WTC11 (cell line): ENCODE measurements around the gene WDR59. TPM values are rescaled to one million over a fixed set of nuclear protein-coding genes. Genes with fewer than 3 reads are reported as not detected.

ENCODE experiments used
- ATAC-seq: fragments of 200-7000 bp; cut with Tn5 transposase; 2 replicates; pipeline ENCODE4 v1.10.0; 2021; ENCODE audit warnings: mild to moderate bottlenecking, moderate library complexity
- CTCF ChIA-PET: fragments of 300-600 bp; sonication (Branson Sonifier 250); formaldehyde crosslinking; loops from one replicate; lab custom pipeline; 2021; ENCODE audit warnings: antibody characterized with exemption; lab: Charles Lee
- POLR2A ChIA-PET: fragments of 350-600 bp; sonication (Branson Sonifier 250); formaldehyde crosslinking; loops from one replicate; lab custom pipeline; 2021; ENCODE audit warnings: antibody characterized with exemption; lab: Charles Lee
- DNase-seq: peaks from one replicate; pipeline ENCODE4 v3.0.0; 2021; ENCODE audit warnings: low spot score
- H3K27ac Mint-ChIP-seq: 2 replicates; pipeline ENCODE4 v1.8.0; 2021; ENCODE audit warnings: mixed read lengths
- H3K27me3 Mint-ChIP-seq: 2 replicates; pipeline ENCODE4 v1.8.0; 2021; ENCODE audit warnings: low read depth, mild to moderate bottlenecking, moderate library complexity, mixed read lengths
- H3K36me3 Mint-ChIP-seq: 2 replicates; pipeline ENCODE4 v1.8.0; 2021; ENCODE audit warnings: mixed read lengths
- H3K4me1 Mint-ChIP-seq: 2 replicates; pipeline ENCODE4 v1.8.0; 2022; ENCODE audit warnings: mixed read lengths
- H3K4me3 Mint-ChIP-seq: 2 replicates; pipeline ENCODE4 v1.8.0; 2021; ENCODE audit warnings: mild to moderate bottlenecking, moderate library complexity, mixed read lengths
- H3K9me3 Mint-ChIP-seq: 2 replicates; pipeline ENCODE4 v1.8.0; 2021; ENCODE audit warnings: mixed read lengths
- E2F5 ChIP-seq: sonication (generic); formaldehyde crosslinking; IDR thresholded peaks from 2 replicates; pipeline ENCODE4 v1.8.1; 2022; ENCODE audit warnings: mild to moderate bottlenecking, moderate library complexity, missing genetic modification reagents
- GRHL2 ChIP-seq: fragments of 250-450 bp; sonication (Bioruptor Pico); IDR thresholded peaks from 2 replicates; pipeline ENCODE4 v1.8.0; 2022; ENCODE audit warnings: mild to moderate bottlenecking, moderate library complexity; ENCODE audit not compliant: insufficient replicate concordance, severe bottlenecking
- IRF2 ChIP-seq: sonication (generic); formaldehyde crosslinking; IDR thresholded peaks from 2 replicates; pipeline ENCODE4 v1.8.0; 2022; ENCODE audit warnings: low read depth, missing genetic modification reagents, borderline replicate concordance
- JUN ChIP-seq: sonication (generic); formaldehyde crosslinking; IDR thresholded peaks from 2 replicates; pipeline ENCODE4 v1.8.0; 2023; ENCODE audit warnings: mild to moderate bottlenecking, missing genetic modification reagents
- MXD4 ChIP-seq: fragments of 250-450 bp; sonication (Bioruptor Pico); IDR thresholded peaks from 2 replicates; pipeline ENCODE4 v1.8.0; 2021; ENCODE audit warnings: mild to moderate bottlenecking, moderate library complexity, borderline replicate concordance
- ZNF121 ChIP-seq: sonication (generic); formaldehyde crosslinking; IDR thresholded peaks from 2 replicates; pipeline ENCODE4 v1.8.0; 2023; ENCODE audit warnings: missing genetic modification reagents
- ZNF219 ChIP-seq: sonication (generic); formaldehyde crosslinking; IDR thresholded peaks from 2 replicates; pipeline ENCODE4 v1.8.0; 2023; ENCODE audit warnings: missing genetic modification reagents, mild to moderate bottlenecking, borderline replicate concordance
- ZNF263 ChIP-seq: sonication (generic); formaldehyde crosslinking; IDR thresholded peaks from 2 replicates; pipeline ENCODE4 v1.8.1; 2022; ENCODE audit warnings: low read depth, mild to moderate bottlenecking, moderate library complexity, missing genetic modification reagents
- total RNA-seq: library from RNA; stranded (reverse); gene quantifications from 3 replicates; pipeline ENCODE4 v1.2.3, GENCODE V29; 2021
- TF ChIP-seq, protein P1 (sequence below): fragments of 200-600 bp; IDR thresholded peaks from 2 replicates; pipeline ENCODE4 v1.8.0; 2022; ENCODE audit warnings: antibody characterized with exemption
- TF ChIP-seq, protein P2 (sequence below): fragments of 250-450 bp; sonication (Bioruptor Pico); conservative IDR thresholded peaks from 2 replicates; pipeline ENCODE4 v1.9.0; 2021; ENCODE audit warnings: mild to moderate bottlenecking
- TF ChIP-seq, protein P3 (sequence below): sonication (generic); formaldehyde crosslinking; IDR thresholded peaks from 2 replicates; pipeline ENCODE4 v1.8.0; 2022; ENCODE audit warnings: missing genetic modification reagents
- TF ChIP-seq, protein P4 (sequence below): sonication (generic); formaldehyde crosslinking; IDR thresholded peaks from 2 replicates; pipeline ENCODE4 v1.8.1; 2023; ENCODE audit warnings: mild to moderate bottlenecking, missing genetic modification reagents
- TF ChIP-seq, protein P5 (sequence below): sonication (generic); formaldehyde crosslinking; IDR thresholded peaks from 2 replicates; pipeline ENCODE4 v1.8.1; 2022; ENCODE audit warnings: missing genetic modification reagents, borderline replicate concordance

Gene WDR59
- total RNA-seq, 1 experiment from 2014 or later = 100 TPM

- H3K36me3 Mint-ChIP-seq = peaks cover 4% of the 10 kb centered on the region; the same call in 1 of the 2 replicates
- ATAC-seq (no peak), DNase-seq (no peak)
- H3K4me1 Mint-ChIP-seq = peaks cover 49% of the 10 kb centered on the region
- ChIA-PET POLR2A (no interaction called here), CTCF (interaction anchor here (1.1 to 2.1 kb wide), 3 partner anchors 58 to 107 kb away, joined by 4 to 18 read pairs (median 5); no protein-coding TSS in a partner anchor)
- H3K4me3 Mint-ChIP-seq = no peak overlapping the region
- TF ChIP-seq ZNF121 (CRISPR knock-in tag) = peak; percentile 79
- TF ChIP-seq, protein P1, sequence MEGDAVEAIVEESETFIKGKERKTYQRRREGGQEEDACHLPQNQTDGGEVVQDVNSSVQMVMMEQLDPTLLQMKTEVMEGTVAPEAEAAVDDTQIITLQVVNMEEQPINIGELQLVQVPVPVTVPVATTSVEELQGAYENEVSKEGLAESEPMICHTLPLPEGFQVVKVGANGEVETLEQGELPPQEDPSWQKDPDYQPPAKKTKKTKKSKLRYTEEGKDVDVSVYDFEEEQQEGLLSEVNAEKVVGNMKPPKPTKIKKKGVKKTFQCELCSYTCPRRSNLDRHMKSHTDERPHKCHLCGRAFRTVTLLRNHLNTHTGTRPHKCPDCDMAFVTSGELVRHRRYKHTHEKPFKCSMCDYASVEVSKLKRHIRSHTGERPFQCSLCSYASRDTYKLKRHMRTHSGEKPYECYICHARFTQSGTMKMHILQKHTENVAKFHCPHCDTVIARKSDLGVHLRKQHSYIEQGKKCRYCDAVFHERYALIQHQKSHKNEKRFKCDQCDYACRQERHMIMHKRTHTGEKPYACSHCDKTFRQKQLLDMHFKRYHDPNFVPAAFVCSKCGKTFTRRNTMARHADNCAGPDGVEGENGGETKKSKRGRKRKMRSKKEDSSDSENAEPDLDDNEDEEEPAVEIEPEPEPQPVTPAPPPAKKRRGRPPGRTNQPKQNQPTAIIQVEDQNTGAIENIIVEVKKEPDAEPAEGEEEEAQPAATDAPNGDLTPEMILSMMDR = no peak
- H3K9me3 Mint-ChIP-seq = no peaks in the 10 kb centered on the region
- no peak overlapping the region for H3K27ac Mint-ChIP-seq
- peaks cover 5% of the 10 kb centered on the region for H3K27me3 Mint-ChIP-seq
Observed at GRCh38 chr16:75004460-75004859, 19.5 kb upstream of the WDR59 start.

GRCh38 chr16:75003931-75004330, 19.0 kb upstream of the WDR59 start:
- Mint-ChIP-seq H3K27ac (no peak overlapping the region), H3K9me3 (no peaks in the 10 kb centered on the region), H3K36me3 (peaks cover 4% of the 10 kb centered on the region; the same call in 1 of the 2 replicates), H3K27me3 (peaks cover 5% of the 10 kb centered on the region), H3K4me3 (no peak overlapping the region), H3K4me1 (peaks cover 49% of the 10 kb centered on the region)
- CTCF ChIA-PET = interaction anchor here (2.1 kb wide), 1 partner anchor 107 kb away, joined by 18 read pairs; no protein-coding TSS in a partner anchor
- POLR2A ChIA-PET = no interaction called here
- ATAC-seq (no peak), DNase-seq (no peak)
- no peak for TF ChIP-seq ZNF263
- no peak for TF ChIP-seq ZNF219 (CRISPR knock-in tag)
- TF ChIP-seq, protein P2, sequence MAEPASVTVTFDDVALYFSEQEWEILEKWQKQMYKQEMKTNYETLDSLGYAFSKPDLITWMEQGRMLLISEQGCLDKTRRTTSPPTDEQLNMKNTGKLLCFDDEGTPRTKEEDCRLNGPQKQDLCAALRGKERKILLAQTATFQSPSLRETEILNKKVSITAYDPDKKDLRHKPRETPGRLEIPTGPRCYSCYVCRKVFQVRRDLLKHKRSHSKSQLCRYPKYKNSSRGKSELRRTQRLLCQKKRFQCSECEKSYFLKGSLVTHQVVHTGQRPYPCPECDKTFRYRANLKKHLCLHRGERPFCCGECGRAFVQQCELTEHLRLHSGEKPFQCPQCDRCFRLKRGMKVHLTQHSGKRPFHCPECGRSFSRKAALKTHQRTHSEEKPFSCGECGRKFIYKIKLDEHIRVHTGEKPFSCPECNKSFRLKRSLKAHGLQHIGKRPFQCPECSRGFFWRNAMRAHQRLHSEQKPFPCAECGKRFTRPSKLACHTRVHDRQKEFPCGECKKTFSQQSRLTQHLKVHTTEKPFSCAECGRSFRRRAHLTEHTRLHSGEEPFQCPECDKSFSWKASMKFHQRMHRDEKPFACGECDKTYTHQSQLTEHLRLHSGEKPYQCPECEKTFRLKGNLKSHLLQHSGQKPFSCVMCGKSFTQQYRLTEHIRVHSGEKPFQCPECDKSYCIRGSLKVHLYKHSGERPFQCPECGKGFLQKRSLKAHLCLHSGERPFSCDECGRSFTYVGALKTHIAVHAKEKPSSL (CRISPR knock-in tag) = no peak
- TF ChIP-seq, protein P3, sequence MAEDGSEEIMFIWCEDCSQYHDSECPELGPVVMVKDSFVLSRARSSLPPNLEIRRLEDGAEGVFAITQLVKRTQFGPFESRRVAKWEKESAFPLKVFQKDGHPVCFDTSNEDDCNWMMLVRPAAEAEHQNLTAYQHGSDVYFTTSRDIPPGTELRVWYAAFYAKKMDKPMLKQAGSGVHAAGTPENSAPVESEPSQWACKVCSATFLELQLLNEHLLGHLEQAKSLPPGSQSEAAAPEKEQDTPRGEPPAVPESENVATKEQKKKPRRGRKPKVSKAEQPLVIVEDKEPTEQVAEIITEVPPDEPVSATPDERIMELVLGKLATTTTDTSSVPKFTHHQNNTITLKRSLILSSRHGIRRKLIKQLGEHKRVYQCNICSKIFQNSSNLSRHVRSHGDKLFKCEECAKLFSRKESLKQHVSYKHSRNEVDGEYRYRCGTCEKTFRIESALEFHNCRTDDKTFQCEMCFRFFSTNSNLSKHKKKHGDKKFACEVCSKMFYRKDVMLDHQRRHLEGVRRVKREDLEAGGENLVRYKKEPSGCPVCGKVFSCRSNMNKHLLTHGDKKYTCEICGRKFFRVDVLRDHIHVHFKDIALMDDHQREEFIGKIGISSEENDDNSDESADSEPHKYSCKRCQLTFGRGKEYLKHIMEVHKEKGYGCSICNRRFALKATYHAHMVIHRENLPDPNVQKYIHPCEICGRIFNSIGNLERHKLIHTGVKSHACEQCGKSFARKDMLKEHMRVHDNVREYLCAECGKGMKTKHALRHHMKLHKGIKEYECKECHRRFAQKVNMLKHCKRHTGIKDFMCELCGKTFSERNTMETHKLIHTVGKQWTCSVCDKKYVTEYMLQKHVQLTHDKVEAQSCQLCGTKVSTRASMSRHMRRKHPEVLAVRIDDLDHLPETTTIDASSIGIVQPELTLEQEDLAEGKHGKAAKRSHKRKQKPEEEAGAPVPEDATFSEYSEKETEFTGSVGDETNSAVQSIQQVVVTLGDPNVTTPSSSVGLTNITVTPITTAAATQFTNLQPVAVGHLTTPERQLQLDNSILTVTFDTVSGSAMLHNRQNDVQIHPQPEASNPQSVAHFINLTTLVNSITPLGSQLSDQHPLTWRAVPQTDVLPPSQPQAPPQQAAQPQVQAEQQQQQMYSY = no peak
- TF ChIP-seq IRF2 = no peak
- no peak for TF ChIP-seq JUN
- TF ChIP-seq, protein P4, sequence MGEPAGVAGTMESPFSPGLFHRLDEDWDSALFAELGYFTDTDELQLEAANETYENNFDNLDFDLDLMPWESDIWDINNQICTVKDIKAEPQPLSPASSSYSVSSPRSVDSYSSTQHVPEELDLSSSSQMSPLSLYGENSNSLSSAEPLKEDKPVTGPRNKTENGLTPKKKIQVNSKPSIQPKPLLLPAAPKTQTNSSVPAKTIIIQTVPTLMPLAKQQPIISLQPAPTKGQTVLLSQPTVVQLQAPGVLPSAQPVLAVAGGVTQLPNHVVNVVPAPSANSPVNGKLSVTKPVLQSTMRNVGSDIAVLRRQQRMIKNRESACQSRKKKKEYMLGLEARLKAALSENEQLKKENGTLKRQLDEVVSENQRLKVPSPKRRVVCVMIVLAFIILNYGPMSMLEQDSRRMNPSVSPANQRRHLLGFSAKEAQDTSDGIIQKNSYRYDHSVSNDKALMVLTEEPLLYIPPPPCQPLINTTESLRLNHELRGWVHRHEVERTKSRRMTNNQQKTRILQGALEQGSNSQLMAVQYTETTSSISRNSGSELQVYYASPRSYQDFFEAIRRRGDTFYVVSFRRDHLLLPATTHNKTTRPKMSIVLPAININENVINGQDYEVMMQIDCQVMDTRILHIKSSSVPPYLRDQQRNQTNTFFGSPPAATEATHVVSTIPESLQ = no peak
- no peak for TF ChIP-seq E2F5 (CRISPR knock-in tag)
- no peak for TF ChIP-seq MXD4 (CRISPR knock-in tag)

GRCh38 chr16:75002474-75002873, 17.6 kb upstream of the WDR59 start:
- POLR2A ChIA-PET = no interaction called here
- no peaks in the 10 kb centered on the region for H3K9me3 Mint-ChIP-seq
- no peak for TF ChIP-seq GRHL2 (CRISPR knock-in tag)
- TF ChIP-seq, protein P5, sequence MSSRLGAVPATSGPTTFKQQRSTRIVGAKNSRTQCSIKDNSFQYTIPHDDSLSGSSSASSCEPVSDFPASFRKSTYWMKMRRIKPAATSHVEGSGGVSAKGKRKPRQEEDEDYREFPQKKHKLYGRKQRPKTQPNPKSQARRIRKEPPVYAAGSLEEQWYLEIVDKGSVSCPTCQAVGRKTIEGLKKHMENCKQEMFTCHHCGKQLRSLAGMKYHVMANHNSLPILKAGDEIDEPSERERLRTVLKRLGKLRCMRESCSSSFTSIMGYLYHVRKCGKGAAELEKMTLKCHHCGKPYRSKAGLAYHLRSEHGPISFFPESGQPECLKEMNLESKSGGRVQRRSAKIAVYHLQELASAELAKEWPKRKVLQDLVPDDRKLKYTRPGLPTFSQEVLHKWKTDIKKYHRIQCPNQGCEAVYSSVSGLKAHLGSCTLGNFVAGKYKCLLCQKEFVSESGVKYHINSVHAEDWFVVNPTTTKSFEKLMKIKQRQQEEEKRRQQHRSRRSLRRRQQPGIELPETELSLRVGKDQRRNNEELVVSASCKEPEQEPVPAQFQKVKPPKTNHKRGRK = no peak
- CTCF ChIA-PET = interaction anchor here (1.3 to 2.9 kb wide), 2 partner anchors 10 to 109 kb away, joined by 4 to 12 read pairs; no protein-coding TSS in a partner anchor
- peaks cover 4% of the 10 kb centered on the region; the same call in 1 of the 2 replicates for H3K36me3 Mint-ChIP-seq
- DNase-seq = no peak
- no peak for ATAC-seq
- H3K27me3 Mint-ChIP-seq = peaks cover 5% of the 10 kb centered on the region
- 0 out of 2 replicates have a peak overlapping the region, but pooled peaks have one; percentile 28 for H3K27ac Mint-ChIP-seq
- no peak overlapping the region for H3K4me3 Mint-ChIP-seq
- peaks cover 53% of the 10 kb centered on the region for H3K4me1 Mint-ChIP-seq
